ENCODE results near the gene GRIP1.

GRIP1 gene

DNA sequence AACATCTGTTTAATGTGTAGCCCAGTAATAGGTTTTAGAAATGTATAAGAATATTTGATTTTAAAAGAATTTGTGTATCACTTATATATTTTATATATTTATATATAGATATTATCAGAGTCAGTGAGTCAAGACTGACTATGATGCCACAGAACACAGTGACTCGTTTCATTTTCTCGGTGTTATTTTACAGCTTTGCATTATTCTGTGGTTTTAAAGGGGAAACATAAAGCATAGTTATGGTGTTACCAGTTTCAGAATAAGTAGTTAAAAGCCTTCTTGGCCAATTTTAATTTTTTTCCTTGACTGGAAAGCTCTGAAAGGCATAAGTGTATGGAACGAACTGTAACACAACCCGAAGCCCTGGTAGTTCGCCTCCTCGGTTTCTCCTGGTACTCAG lies 91.0 kb downstream of the GRIP1 start:
- Histone ChIP-seq H3K9me3 (replicated peaks in 1 of 11) (peaks cover 0 to 6% (median 4%) of the 10 kb centered on the region in 11 experiments; a peak in 7 of 22 replicates), H3K4me1 (no peaks in the 10 kb centered on the region)

DNA sequence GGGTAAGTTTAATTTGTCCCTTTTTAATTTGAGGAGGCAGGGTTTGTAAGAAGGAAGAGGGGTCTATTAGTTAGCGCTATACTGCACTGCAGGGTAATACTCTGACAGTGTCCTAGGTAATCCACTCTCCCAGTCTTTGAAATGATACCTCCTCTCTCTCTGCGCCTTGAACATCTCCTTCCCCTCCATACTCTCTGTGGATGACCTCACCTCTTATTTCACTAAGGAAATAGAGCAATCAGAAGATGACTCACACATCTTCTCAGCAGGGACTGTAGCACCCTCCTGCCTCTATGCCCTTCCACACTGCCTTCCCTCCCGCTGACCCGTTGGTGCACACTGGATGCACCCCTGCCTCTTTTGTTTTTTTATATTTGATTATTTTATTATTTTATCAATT lies 94.2 kb downstream of the GRIP1 start:
- no peak overlapping the region for H3K27ac ChIP-seq
- no peak for TF ChIP-seq Cebpa-rat (IDR thresholded peaks at IDR 0.05)
- H3K4me2 ChIP-seq, result no peak overlapping the region
- H3K27me3 ChIP-seq, result no peaks in the 10 kb centered on the region
- no peak overlapping the region for H3K4me3 ChIP-seq
- peaks cover 0 to 6% (median 4%) of the 10 kb centered on the region in 11 experiments; a peak in 7 of 22 replicates for H3K9me3 ChIP-seq (replicated peaks in 1 of 11)
- H3K4me1 ChIP-seq, result no peaks in the 10 kb centered on the region
- H3K9ac ChIP-seq, result no peak overlapping the region
- no peaks in the 10 kb centered on the region for H3K36me3 ChIP-seq
- no peaks in the 10 kb centered on the region for H4K20me1 ChIP-seq

More for the DNA sequence above, 91.0 kb downstream of the GRIP1 start:
- Histone ChIP-seq H3K4me2 (no peak overlapping the region), H3K27ac (no peak overlapping the region), H3K36me3 (no peaks in the 10 kb centered on the region), H3K4me3 (no peak overlapping the region), H3K27me3 (no peaks in the 10 kb centered on the region), H3K9ac (no peak overlapping the region), H4K20me1 (no peaks in the 10 kb centered on the region)
- TF ChIP-seq Cebpa-rat (IDR thresholded peaks at IDR 0.05), result no peak

DNA sequence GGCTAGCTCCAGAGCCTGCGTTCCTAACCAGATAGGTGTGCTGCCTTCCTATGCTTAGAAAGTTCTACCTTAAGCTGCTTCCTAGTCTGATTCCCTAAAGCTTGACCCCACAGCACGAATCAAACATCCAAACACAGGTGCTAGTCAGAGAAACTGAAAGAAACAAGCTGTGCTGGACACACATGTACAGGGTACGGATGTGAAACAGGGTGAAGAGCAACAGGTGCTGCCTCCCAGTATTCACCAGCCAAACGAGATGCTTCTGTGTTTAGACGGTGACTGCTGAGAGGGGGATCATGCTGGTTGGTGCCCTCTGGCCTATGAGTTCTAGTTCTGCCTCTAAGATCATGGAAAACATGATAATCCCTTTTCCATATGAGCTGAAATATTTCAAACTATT lies 105.3 kb downstream of the GRIP1 start:
- no peaks in the 10 kb centered on the region for H3K36me3 ChIP-seq
- TF ChIP-seq Cebpa-rat (IDR thresholded peaks at IDR 0.05), result no peak
- H3K4me3 ChIP-seq, result no peak overlapping the region
- H3K4me1 ChIP-seq, result 0 out of 20 replicates have a peak, but pooled peaks cover 0 to 4% (median 0%) of the 10 kb centered on the region in 10 experiments
- H3K9ac ChIP-seq, result no peak overlapping the region
- no peaks in the 10 kb centered on the region for H4K20me1 ChIP-seq
- H3K4me2 ChIP-seq, result no peak overlapping the region
- H3K9me3 ChIP-seq (replicated peaks in 1 of 11), result peaks cover 0 to 20% (median 0%) of the 10 kb centered on the region in 11 experiments; a peak in 5 of 22 replicates
- H3K27me3 ChIP-seq, result no peaks in the 10 kb centered on the region
- no peak overlapping the region for H3K27ac ChIP-seq

DNA sequence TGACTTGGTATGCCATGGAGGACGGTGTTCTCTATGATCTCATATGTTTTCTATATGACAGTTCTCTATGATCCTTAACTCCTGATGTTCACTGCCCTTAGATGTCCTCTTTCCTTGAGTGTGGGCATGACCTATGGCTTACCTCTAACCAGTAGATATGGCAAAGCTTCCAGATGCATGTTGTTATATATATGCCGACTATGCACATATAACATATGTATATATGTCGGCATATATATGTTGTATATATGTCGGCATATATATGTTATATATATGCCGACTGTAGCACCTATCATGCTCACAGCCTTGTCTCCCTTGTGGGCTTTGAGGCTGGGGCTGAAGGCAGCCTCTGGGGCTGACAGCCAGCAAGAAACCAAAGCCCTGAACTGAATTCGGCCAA lies 106.0 kb downstream of the GRIP1 start:
- no peak overlapping the region for H3K9ac ChIP-seq
- no peak for TF ChIP-seq Cebpa-rat (IDR thresholded peaks at IDR 0.05)
- H3K27me3 ChIP-seq, result no peaks in the 10 kb centered on the region
- H3K4me1 ChIP-seq, result 0 out of 20 replicates have a peak, but pooled peaks cover 0 to 4% (median 0%) of the 10 kb centered on the region in 10 experiments
- peaks cover 0 to 17% (median 0%) of the 10 kb centered on the region in 11 experiments; a peak in 2 of 22 replicates for H3K9me3 ChIP-seq (replicated peaks in 1 of 11)
- H3K4me2 ChIP-seq, result no peak overlapping the region
- H4K20me1 ChIP-seq, result no peaks in the 10 kb centered on the region
- no peak overlapping the region for H3K27ac ChIP-seq
- H3K4me3 ChIP-seq, result no peak overlapping the region
- H3K36me3 ChIP-seq, result no peaks in the 10 kb centered on the region

DNA sequence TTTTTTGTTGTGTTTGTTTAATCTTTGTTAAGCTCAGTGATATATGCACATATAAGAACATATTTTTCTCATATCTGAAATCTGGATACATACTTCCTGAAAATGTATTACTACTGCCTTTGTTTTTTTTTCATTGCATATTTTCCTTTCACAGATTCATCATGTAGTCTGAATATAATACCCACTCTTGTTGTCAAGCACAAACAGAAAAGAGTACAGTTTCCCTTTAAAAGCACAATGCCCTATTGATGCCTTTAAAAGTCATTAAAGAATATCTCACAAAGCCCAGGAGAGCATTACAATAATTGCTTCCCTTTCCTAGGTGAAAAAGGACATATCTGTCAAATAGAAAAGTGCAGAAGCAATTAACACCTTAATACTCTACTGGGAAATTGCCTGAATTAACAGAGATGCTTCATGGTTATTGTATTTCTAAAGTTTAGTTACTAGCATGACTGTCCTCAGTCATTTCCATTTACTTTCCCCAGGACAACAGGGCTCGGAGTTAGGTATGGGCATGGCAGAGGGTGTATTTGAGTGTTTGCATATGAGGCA lies 107.4 kb downstream of the GRIP1 start:
- no peaks in the 10 kb centered on the region for H4K20me1 ChIP-seq
- H3K9ac ChIP-seq, result no peak overlapping the region
- no peak overlapping the region for H3K4me2 ChIP-seq
- H3K27ac ChIP-seq, result no peak overlapping the region
- H3K36me3 ChIP-seq, result no peaks in the 10 kb centered on the region
- peaks cover 0 to 15% (median 0%) of the 10 kb centered on the region in 11 experiments; a peak in 2 of 22 replicates for H3K9me3 ChIP-seq (replicated peaks in 1 of 11)
- H3K27me3 ChIP-seq, result no peaks in the 10 kb centered on the region
- no peak overlapping the region for H3K4me3 ChIP-seq
- H3K4me1 ChIP-seq, result no peaks in the 10 kb centered on the region
- no peak for TF ChIP-seq Cebpa-rat (IDR thresholded peaks at IDR 0.05)

DNA sequence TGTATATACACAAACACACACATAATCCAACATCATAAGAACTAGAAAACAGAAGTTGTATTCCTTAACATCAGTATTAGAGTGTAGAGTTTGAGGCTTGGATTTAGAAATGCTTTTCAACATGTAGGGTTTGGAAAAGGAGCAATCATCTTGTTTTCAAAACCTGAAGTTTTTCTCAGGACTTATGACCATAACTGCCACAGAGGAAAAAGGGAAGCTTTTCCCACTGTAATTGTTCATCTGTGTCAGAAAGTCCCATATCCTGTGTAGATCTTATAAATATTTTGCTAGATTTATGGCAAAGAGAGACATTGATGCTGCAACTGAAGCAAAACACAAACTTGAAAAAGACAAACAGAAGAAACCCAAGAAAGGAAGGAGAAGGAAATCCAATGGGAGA lies 115.7 kb downstream of the GRIP1 start:
- no peak overlapping the region for H3K27ac ChIP-seq
- 0 out of 22 replicates have a peak, but pooled peaks cover 0 to 3% (median 0%) of the 10 kb centered on the region in 11 experiments for H3K36me3 ChIP-seq
- H3K9ac ChIP-seq, result no peak overlapping the region
- no peaks in the 10 kb centered on the region for H4K20me1 ChIP-seq
- no peaks in the 10 kb centered on the region for H3K27me3 ChIP-seq
- no peak overlapping the region for H3K4me2 ChIP-seq
- H3K9me3 ChIP-seq (replicated peaks in 1 of 11), result peaks cover 37 to 61% (median 57%) of the 10 kb centered on the region in 11 experiments
- H3K4me3 ChIP-seq, result no peak overlapping the region
- H3K4me1 ChIP-seq, result no peaks in the 10 kb centered on the region
- no peak for TF ChIP-seq Cebpa-rat (IDR thresholded peaks at IDR 0.05)

DNA sequence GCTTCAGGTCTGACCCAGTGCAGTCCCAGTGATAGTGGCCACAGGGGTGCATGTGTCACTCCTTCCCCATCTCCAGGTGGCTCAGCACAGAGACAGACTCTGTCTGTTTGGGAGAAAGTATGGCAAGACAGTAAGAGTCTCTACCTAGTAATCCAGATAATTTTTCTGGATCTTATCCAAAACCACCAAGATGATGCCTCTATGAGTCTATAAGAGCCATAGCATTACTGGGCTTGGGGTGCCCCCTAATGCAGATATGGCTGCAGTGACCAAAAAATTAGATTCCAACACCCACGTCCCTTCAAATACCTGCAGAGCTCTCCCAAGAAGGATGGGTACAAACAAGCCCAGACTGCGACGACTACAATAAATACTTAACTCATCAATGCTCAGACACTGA lies 123.8 kb downstream of the GRIP1 start:
- H3K27me3 ChIP-seq, result no peaks in the 10 kb centered on the region
- no peak overlapping the region for H3K4me2 ChIP-seq
- no peaks in the 10 kb centered on the region for H3K36me3 ChIP-seq
- no peak overlapping the region for H3K9ac ChIP-seq
- H3K4me1 ChIP-seq, result peaks cover 0 to 7% (median 0%) of the 10 kb centered on the region in 10 experiments; a peak in 4 of 20 replicates
- no peak overlapping the region for H3K4me3 ChIP-seq
- H3K9me3 ChIP-seq (replicated peaks in 1 of 11), result peaks cover 19 to 46% (median 37%) of the 10 kb centered on the region in 11 experiments; a peak in 19 of 22 replicates
- no peak for TF ChIP-seq Cebpa-rat (IDR thresholded peaks at IDR 0.05)
- H4K20me1 ChIP-seq, result no peaks in the 10 kb centered on the region
- no peak overlapping the region for H3K27ac ChIP-seq

DNA sequence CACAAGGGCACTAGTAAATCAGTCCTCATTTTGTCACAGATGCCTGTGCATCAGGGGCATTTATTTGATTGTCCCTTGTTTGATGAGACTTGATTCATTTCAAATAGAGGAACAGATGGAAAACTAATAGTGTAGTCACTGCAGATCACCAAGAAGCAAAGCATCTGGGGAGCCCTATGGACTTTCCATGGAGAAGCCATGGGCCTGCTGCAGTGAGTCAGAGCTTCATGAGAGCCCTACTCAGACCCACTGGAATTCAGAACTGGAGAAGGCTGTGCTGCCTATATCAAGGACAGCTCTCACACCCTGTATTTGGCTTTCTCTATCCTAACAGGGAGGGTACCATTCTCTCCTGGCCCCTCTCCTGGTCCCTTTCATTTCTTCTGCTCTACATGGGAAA lies 126.2 kb downstream of the GRIP1 start:
- H3K36me3 ChIP-seq, result no peaks in the 10 kb centered on the region
- no peak overlapping the region for H3K4me2 ChIP-seq
- H3K9me3 ChIP-seq (replicated peaks in 1 of 11), result peaks cover 10 to 32% (median 21%) of the 10 kb centered on the region in 11 experiments; a peak in 17 of 22 replicates
- H3K27me3 ChIP-seq, result no peaks in the 10 kb centered on the region
- no peaks in the 10 kb centered on the region for H4K20me1 ChIP-seq
- no peak overlapping the region for H3K9ac ChIP-seq
- no peak for TF ChIP-seq Cebpa-rat (IDR thresholded peaks at IDR 0.05)
- H3K4me1 ChIP-seq, result peaks cover 0 to 10% (median 6%) of the 10 kb centered on the region in 10 experiments; a peak in 8 of 20 replicates
- no peak overlapping the region for H3K27ac ChIP-seq
- H3K4me3 ChIP-seq, result no peak overlapping the region

DNA sequence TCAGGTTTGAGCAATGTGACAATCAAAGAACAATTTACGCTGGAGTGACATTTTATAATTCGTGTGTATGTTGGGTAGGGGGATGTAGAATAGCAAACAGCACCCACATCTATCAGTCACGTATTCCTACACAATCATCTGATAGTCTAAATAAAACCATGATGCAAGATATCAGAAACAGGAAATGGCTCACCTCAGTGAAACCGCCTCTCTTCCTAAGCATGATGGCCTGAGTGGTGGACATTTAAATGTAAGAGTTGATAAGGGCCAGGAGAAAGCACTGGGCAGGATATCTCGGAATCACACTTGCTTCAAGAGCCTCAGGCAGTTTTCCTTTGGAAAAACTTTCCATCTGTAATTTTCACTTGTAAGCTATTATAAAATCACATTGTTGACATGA lies 128.2 kb downstream of the GRIP1 start:
- Histone ChIP-seq H3K4me2 (peak overlapping the region in 4 of 11 experiments; percentile 13 to 36 (median 22); a peak in 1 of 22 replicates), H3K27me3 (no peaks in the 10 kb centered on the region), H3K36me3 (no peaks in the 10 kb centered on the region), H3K4me1 (peaks cover 0 to 10% (median 6%) of the 10 kb centered on the region in 10 experiments; a peak in 8 of 20 replicates), H3K4me3 (no peak overlapping the region), H3K9me3 (replicated peaks in 1 of 11) (peaks cover 4 to 21% (median 14%) of the 10 kb centered on the region in 11 experiments; a peak in 16 of 22 replicates), H3K9ac (no peak overlapping the region), H3K27ac (no peak overlapping the region), H4K20me1 (no peaks in the 10 kb centered on the region)
- no peak for TF ChIP-seq Cebpa-rat (IDR thresholded peaks at IDR 0.05)

DNA sequence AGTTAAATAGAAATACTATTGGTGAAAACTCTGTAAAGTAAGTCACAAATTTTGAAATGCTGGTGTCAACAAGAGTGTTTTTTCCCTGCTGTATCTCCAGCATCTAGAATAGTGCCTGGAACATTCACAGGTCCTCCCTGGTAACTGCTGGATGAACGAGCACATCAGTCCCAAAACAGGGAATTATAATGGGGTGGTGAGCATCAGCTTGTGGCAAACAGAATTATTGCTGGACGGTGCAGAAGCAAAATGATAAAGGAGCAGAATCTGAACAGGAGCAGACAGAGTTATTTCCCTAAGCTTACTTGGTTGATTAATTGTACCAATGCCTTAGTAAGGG lies 129.9 kb downstream of the GRIP1 start:
- no peak overlapping the region for H3K27ac ChIP-seq

More for the DNA sequence above, 129.9 kb downstream of the GRIP1 start:
- peak overlapping the region in 1 of 11 experiments; percentile 21; a peak in 1 of 22 replicates for H3K4me2 ChIP-seq
- H3K9ac ChIP-seq, result no peak overlapping the region
- H3K9me3 ChIP-seq (replicated peaks in 1 of 11), result peaks cover 0 to 6% (median 3%) of the 10 kb centered on the region in 11 experiments; a peak in 6 of 22 replicates
- H3K4me3 ChIP-seq, result no peak overlapping the region
- H3K36me3 ChIP-seq, result no peaks in the 10 kb centered on the region
- no peaks in the 10 kb centered on the region for H4K20me1 ChIP-seq
- no peak for TF ChIP-seq Cebpa-rat (IDR thresholded peaks at IDR 0.05)
- H3K4me1 ChIP-seq, result peaks cover 0 to 10% (median 6%) of the 10 kb centered on the region in 10 experiments; a peak in 8 of 20 replicates
- H3K27me3 ChIP-seq, result no peaks in the 10 kb centered on the region

All from BLaER1 treated with 17β-estradiol and CSF1 and Interleukin-3, amounts not matched to agents 10 nM and 100 nM (cell line).